ENCODE measurements around the gene PLAGL2.

PLAGL2 gene

GRCh38 chr20:32233286-32233685, 25.7 kb upstream of the PLAGL2 start:
- DNase-seq = no peak
- Histone ChIP-seq H3K18ac (ENCODE audit: low read depth in 1 of 2, low read length in 2 of 2) (no peak overlapping the region), H3K4me1 (ENCODE audit: control insufficient read depth, insufficient read depth, low read depth, low read length) (no peaks in the 10 kb centered on the region), H3K27me3 (ENCODE audit: control insufficient read depth in 1 of 2, insufficient read depth in 1 of 2, low read length in 2 of 2) (no peaks in the 10 kb centered on the region), H3K36me3 (ENCODE audit: control insufficient read depth in 1 of 2, insufficient read depth in 2 of 2, low read depth in 1 of 2, low read length in 2 of 2) (peaks cover 66 to 83% of the 10 kb centered on the region in 2 experiments), H2BK5ac (ENCODE audit: low read depth, low read length, poor library complexity, severe bottlenecking) (no peak overlapping the region), H3K9me3 (ENCODE audit: control insufficient read depth, low read length) (no peaks in the 10 kb centered on the region), H2BK15ac (ENCODE audit: low read depth, poor library complexity, severe bottlenecking) (no peak overlapping the region), H3K4me3 (ENCODE audit: insufficient read depth in 1 of 2, low read depth in 1 of 2, low read length in 2 of 2) (no peak overlapping the region), H2BK12ac (ENCODE audit: low read length in 2 of 2) (no peak overlapping the region), H2AFZ (ENCODE audit: low read depth, low read length) (no peak overlapping the region), H3K14ac (ENCODE audit: low read length in 2 of 2) (no peak overlapping the region), H3K23ac (ENCODE audit: low read length in 2 of 2) (no peak overlapping the region), H4K8ac (ENCODE audit: low read length) (no peak overlapping the region), H2BK120ac (ENCODE audit: low read depth, low read length) (no peak overlapping the region), H3K27ac (ENCODE audit: low read length, poor library complexity, severe bottlenecking) (no peak overlapping the region), H2AK5ac (ENCODE audit: low read length, severe bottlenecking) (no peak overlapping the region), H3K79me1 (replicated peaks; ENCODE audit: low read length, poor library complexity, severe bottlenecking) (peaks cover 15% of the 10 kb centered on the region), H4K91ac (ENCODE audit: low read length) (no peak overlapping the region), H3K4ac (ENCODE audit: low read depth in 1 of 2, low read length in 2 of 2) (no peak overlapping the region), H3K9ac (ENCODE audit: low read length) (no peak overlapping the region), H3K4me2 (ENCODE audit: low read length, poor library complexity, severe bottlenecking) (no peak overlapping the region)
- 97% methylated on average over 9 of the region's 9 CpGs for WGBS

GRCh38 chr20:32232326-32232886, 24.9 kb upstream of the PLAGL2 start:
- H4K91ac ChIP-seq (ENCODE audit: low read length) = no peak overlapping the region
- H3K18ac ChIP-seq (ENCODE audit: low read depth in 1 of 2, low read length in 2 of 2) = no peak overlapping the region
- no peak overlapping the region for H2AK5ac ChIP-seq (ENCODE audit: low read length, severe bottlenecking)
- H3K79me1 ChIP-seq (replicated peaks; ENCODE audit: low read length, poor library complexity, severe bottlenecking) = peaks cover 15% of the 10 kb centered on the region
- no peaks in the 10 kb centered on the region for H3K27me3 ChIP-seq (ENCODE audit: control insufficient read depth in 1 of 2, insufficient read depth in 1 of 2, low read length in 2 of 2)
- no peak overlapping the region for H4K8ac ChIP-seq (ENCODE audit: low read length)
- no peak overlapping the region for H2BK5ac ChIP-seq (ENCODE audit: low read depth, low read length, poor library complexity, severe bottlenecking)
- no peaks in the 10 kb centered on the region for H3K4me1 ChIP-seq (ENCODE audit: control insufficient read depth, insufficient read depth, low read depth, low read length)
- H3K9ac ChIP-seq (ENCODE audit: low read length) = no peak overlapping the region
- H3K27ac ChIP-seq (ENCODE audit: low read length, poor library complexity, severe bottlenecking) = no peak overlapping the region
- H3K14ac ChIP-seq (ENCODE audit: low read length in 2 of 2) = no peak overlapping the region
- DNase-seq = no peak
- no peak overlapping the region for H3K4me3 ChIP-seq (ENCODE audit: insufficient read depth in 1 of 2, low read depth in 1 of 2, low read length in 2 of 2)
- H2BK120ac ChIP-seq (ENCODE audit: low read depth, low read length) = no peak overlapping the region
- H3K4me2 ChIP-seq (ENCODE audit: low read length, poor library complexity, severe bottlenecking) = no peak overlapping the region
- H3K4ac ChIP-seq (ENCODE audit: low read depth in 1 of 2, low read length in 2 of 2) = no peak overlapping the region
- no peak overlapping the region for H3K23ac ChIP-seq (ENCODE audit: low read length in 2 of 2)
- H2AFZ ChIP-seq (ENCODE audit: low read depth, low read length) = no peak overlapping the region
- no peak overlapping the region for H2BK15ac ChIP-seq (ENCODE audit: low read depth, poor library complexity, severe bottlenecking)
- H3K9me3 ChIP-seq (ENCODE audit: control insufficient read depth, low read length) = no peaks in the 10 kb centered on the region
- H2BK12ac ChIP-seq (ENCODE audit: low read length in 2 of 2) = no peak overlapping the region
- peaks cover 73 to 91% of the 10 kb centered on the region in 2 experiments for H3K36me3 ChIP-seq (ENCODE audit: control insufficient read depth in 1 of 2, insufficient read depth in 2 of 2, low read depth in 1 of 2, low read length in 2 of 2)

- DNase-seq = no peak
- Histone ChIP-seq H3K36me3 (ENCODE audit: control insufficient read depth in 1 of 2, insufficient read depth in 2 of 2, low read depth in 1 of 2, low read length in 2 of 2) (peaks cover 75 to 90% of the 10 kb centered on the region in 2 experiments), H3K18ac (ENCODE audit: low read depth in 1 of 2, low read length in 2 of 2) (no peak overlapping the region), H3K27ac (ENCODE audit: low read length, poor library complexity, severe bottlenecking) (no peak overlapping the region), H3K4me1 (ENCODE audit: control insufficient read depth, insufficient read depth, low read depth, low read length) (no peaks in the 10 kb centered on the region), H2AFZ (ENCODE audit: low read depth, low read length) (no peak overlapping the region), H3K14ac (ENCODE audit: low read length in 2 of 2) (no peak overlapping the region), H3K23ac (ENCODE audit: low read length in 2 of 2) (no peak overlapping the region), H3K4me3 (ENCODE audit: insufficient read depth in 1 of 2, low read depth in 1 of 2, low read length in 2 of 2) (no peak overlapping the region), H2BK120ac (ENCODE audit: low read depth, low read length) (no peak overlapping the region), H2BK12ac (ENCODE audit: low read length in 2 of 2) (no peak overlapping the region), H2AK5ac (ENCODE audit: low read length, severe bottlenecking) (no peak overlapping the region), H3K9me3 (ENCODE audit: control insufficient read depth, low read length) (no peaks in the 10 kb centered on the region), H3K79me1 (replicated peaks; ENCODE audit: low read length, poor library complexity, severe bottlenecking) (peaks cover 18% of the 10 kb centered on the region), H3K4me2 (ENCODE audit: low read length, poor library complexity, severe bottlenecking) (no peak overlapping the region), H4K91ac (ENCODE audit: low read length) (no peak overlapping the region), H2BK5ac (ENCODE audit: low read depth, low read length, poor library complexity, severe bottlenecking) (no peak overlapping the region), H3K9ac (ENCODE audit: low read length) (no peak overlapping the region), H3K4ac (ENCODE audit: low read depth in 1 of 2, low read length in 2 of 2) (no peak overlapping the region), H2BK15ac (ENCODE audit: low read depth, poor library complexity, severe bottlenecking) (no peak overlapping the region), H4K8ac (ENCODE audit: low read length) (no peak overlapping the region), H3K27me3 (ENCODE audit: control insufficient read depth in 1 of 2, insufficient read depth in 1 of 2, low read length in 2 of 2) (no peaks in the 10 kb centered on the region)
- WGBS = 88% methylated on average over 4 of the region's 4 CpGs
Measured at GRCh38 chr20:32231847-32232246, 24.3 kb upstream of the PLAGL2 start.

- no peak overlapping the region for H4K91ac ChIP-seq (ENCODE audit: low read length)
- H2BK12ac ChIP-seq (ENCODE audit: low read length in 2 of 2) = no peak overlapping the region
- peaks cover 71 to 89% of the 10 kb centered on the region in 2 experiments for H3K36me3 ChIP-seq (ENCODE audit: control insufficient read depth in 1 of 2, insufficient read depth in 2 of 2, low read depth in 1 of 2, low read length in 2 of 2)
- H3K4me3 ChIP-seq (ENCODE audit: insufficient read depth in 1 of 2, low read depth in 1 of 2, low read length in 2 of 2) = no peak overlapping the region
- H2AFZ ChIP-seq (ENCODE audit: low read depth, low read length) = no peak overlapping the region
- no peak for DNase-seq
- no peaks in the 10 kb centered on the region for H3K27me3 ChIP-seq (ENCODE audit: control insufficient read depth in 1 of 2, insufficient read depth in 1 of 2, low read length in 2 of 2)
- no peak overlapping the region for H2BK120ac ChIP-seq (ENCODE audit: low read depth, low read length)
- WGBS = 86% methylated on average over 4 of the region's 4 CpGs
- no peak overlapping the region for H3K9ac ChIP-seq (ENCODE audit: low read length)
- H3K79me1 ChIP-seq (replicated peaks; ENCODE audit: low read length, poor library complexity, severe bottlenecking) = peaks cover 18% of the 10 kb centered on the region
- H3K9me3 ChIP-seq (ENCODE audit: control insufficient read depth, low read length) = no peaks in the 10 kb centered on the region
- no peak overlapping the region for H3K18ac ChIP-seq (ENCODE audit: low read depth in 1 of 2, low read length in 2 of 2)
- no peak overlapping the region for H3K23ac ChIP-seq (ENCODE audit: low read length in 2 of 2)
- H3K27ac ChIP-seq (ENCODE audit: low read length, poor library complexity, severe bottlenecking) = no peak overlapping the region
- H3K14ac ChIP-seq (ENCODE audit: low read length in 2 of 2) = no peak overlapping the region
- H3K4me2 ChIP-seq (ENCODE audit: low read length, poor library complexity, severe bottlenecking) = no peak overlapping the region
- H4K8ac ChIP-seq (ENCODE audit: low read length) = no peak overlapping the region
- H3K4me1 ChIP-seq (ENCODE audit: control insufficient read depth, insufficient read depth, low read depth, low read length) = no peaks in the 10 kb centered on the region
- H3K4ac ChIP-seq (ENCODE audit: low read depth in 1 of 2, low read length in 2 of 2) = no peak overlapping the region
- H2AK5ac ChIP-seq (ENCODE audit: low read length, severe bottlenecking) = no peak overlapping the region
- no peak overlapping the region for H2BK15ac ChIP-seq (ENCODE audit: low read depth, poor library complexity, severe bottlenecking)
- H2BK5ac ChIP-seq (ENCODE audit: low read depth, low read length, poor library complexity, severe bottlenecking) = no peak overlapping the region
Measured at GRCh38 chr20:32231245-32231644, 23.7 kb upstream of the PLAGL2 start.

All from mesenchymal stem cell (in vitro differentiated cells and primary cell).